CD4-positive, alpha-beta T cell treated with Interleukin-2 at 100 ng/mL for 4 hours (primary cell): ENCODE results near the gene HCFC1R1.
"Not testable (repeated sequence)": the region's sequence is repeated elsewhere in the genome, so short reads cannot be mapped to it uniquely, and the experiment has no call there.

ENCODE experiments used
- DNase-seq: peaks from one replicate; pipeline ENCODE4 v3.0.0-alpha.2; 2020; ENCODE audit warnings: low spot score

The HCFC1R1 gene, protein sequence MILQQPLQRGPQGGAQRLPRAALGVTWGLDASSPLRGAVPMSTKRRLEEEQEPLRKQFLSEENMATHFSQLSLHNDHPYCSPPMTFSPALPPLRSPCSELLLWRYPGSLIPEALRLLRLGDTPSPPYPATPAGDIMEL

GRCh38 chr16:3023669-3024478 is at the start of gene HCFC1R1, which contains the start of gene THOC6:
HCFC1R1 (minus strand) TSS chr16:3023942; CDS start chr16:3023941, 1 bp downstream.
THOC6 (plus strand) TSS chr16:3024035; CDS start chr16:3024327, 292 bp downstream.
- DNase-seq = peak; percentile 95

DNA sequence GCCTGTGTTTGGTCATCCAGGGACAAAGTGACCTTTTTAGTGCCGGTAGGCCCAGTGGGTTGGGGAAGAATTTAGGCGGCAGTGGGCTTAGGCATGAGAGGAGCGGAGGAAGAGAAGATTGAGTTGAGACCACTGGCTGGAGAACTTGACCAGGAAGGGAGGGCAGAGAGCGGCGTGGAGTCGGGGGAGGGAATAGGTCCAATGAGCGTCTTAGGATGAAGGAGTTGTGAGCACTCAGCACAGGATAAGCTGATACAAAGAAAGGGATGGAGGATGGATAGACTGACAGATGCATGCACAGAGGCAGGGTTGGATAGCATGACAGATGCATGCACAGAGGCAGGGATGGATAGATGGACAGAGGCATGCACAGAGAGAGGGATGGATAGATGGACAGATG is 49.7 kb upstream of the HCFC1R1 start:
- no peak for DNase-seq

- peak; percentile 76 for DNase-seq
These were observed 49.0 kb upstream of the HCFC1R1 start for GRCh38 chr16:3072576-3073263.

DNA sequence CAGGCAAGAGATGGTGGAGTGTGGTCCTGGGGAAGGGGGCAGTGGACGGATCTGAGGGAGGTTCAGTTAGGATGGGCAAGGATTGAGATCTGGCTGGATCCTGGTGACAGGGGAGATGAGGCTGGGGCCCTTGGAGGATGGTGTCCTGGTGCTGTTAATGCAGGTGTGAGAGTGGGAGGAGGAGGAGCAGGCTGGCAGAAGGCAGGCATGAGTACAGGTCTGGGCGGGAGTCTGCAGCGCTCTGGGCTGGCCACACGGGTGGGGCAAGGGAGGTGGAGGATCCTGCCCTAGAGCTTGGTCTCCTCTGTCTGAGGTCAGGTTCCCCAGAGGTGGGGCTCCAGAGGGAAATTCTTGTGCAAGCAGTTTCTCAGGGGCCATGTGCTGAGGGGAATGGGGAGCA is 48.4 kb upstream of the HCFC1R1 start:
- not testable (repeated sequence) for DNase-seq

DNA sequence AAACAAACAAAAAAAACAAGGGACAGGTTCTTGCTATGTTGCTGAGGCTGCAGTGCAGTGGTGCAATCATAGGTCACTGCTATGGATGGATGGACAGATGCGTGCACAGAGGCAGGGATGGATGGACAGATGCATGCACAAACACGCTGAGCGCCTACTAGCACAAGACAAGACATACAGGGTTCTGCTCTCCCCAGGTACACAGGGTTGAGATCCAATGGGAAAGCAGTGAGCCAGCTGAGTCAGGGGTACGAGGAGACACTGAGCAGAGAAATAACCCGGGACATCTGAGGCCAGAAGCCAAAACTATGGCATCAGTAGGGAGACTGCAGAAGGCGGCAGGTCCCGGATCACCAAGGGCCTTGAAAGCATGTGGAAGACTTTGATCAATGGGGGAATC is 47.9 kb upstream of the HCFC1R1 start:
- DNase-seq = no peak

- DNase-seq = no peak
These were observed 46.9 kb upstream of the HCFC1R1 start for GRCh38 chr16:3070608-3071111.

- DNase-seq = not testable (repeated sequence)
These were observed 45.4 kb upstream of the HCFC1R1 start for GRCh38 chr16:3069146-3069545.

GRCh38 chr16:3068487-3068886 is 44.7 kb upstream of the HCFC1R1 start:
- no peak for DNase-seq

- no peak for DNase-seq
These were observed 42.7 kb upstream of the HCFC1R1 start for GRCh38 chr16:3066440-3066748.

DNA sequence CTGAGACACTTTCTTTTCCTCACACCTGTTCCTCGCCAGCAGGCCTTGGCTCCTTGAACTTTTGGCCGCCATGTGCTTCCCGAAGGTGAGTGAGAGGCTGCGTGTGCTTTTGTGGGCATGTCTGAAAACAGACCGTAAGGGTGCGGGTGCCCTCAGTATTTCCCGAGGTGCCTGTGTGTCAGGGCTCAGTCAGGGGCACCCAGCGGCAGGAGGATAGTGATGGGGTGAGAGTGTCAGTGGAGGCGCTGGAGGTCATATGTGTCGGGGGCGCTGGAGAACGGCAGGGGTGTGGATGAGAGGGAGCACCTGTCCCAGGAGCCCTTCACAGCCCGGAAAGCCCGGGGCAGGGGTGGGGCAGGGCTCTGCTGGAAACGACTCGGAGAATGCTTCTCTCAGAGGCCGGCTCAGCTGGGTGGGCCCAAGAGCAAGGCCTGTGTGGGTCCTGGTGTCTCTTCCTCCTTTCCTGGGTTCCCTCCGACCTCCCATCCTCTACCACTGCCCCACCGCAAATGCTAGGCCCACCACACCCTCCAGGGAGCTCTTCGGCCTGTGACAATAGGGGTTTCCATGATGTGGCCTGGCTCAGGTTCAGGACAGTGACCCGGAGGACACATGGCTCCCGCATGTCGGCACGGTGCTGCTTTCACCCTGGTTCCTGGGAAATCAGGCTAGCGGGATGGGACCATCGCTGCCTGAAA is 42.1 kb upstream of the HCFC1R1 start:
- DNase-seq = no peak

- peak; percentile 82 for DNase-seq
These were observed 41.5 kb upstream of the HCFC1R1 start, which contains the start of gene IL32 for GRCh38 chr16:3065069-3065741. IL32 (plus strand) TSS chr16:3065640; CDS start chr16:3065812, 172 bp downstream.

- no peak for DNase-seq
These were observed 40.1 kb upstream of the HCFC1R1 start for GRCh38 chr16:3063625-3064386.

DNA sequence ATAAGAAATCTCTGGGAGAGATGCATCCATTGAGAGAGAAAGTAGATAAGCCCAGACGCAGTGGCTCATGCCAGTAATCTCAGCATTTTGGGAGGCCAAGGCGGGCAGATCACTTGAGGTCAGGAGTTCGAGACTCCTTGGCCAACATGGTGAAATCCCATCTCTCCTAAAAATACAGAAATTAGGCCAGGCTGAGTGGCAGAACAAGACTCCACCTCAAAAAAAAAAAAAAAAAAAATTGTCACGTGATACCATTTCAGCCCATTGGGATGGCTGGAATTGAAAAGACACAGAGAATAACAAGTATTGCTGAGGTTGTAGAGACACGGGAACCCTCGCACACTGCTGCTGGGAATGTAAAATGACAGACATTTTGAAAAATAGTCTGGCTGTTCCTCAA is 38.8 kb upstream of the HCFC1R1 start:
- no peak for DNase-seq

DNA sequence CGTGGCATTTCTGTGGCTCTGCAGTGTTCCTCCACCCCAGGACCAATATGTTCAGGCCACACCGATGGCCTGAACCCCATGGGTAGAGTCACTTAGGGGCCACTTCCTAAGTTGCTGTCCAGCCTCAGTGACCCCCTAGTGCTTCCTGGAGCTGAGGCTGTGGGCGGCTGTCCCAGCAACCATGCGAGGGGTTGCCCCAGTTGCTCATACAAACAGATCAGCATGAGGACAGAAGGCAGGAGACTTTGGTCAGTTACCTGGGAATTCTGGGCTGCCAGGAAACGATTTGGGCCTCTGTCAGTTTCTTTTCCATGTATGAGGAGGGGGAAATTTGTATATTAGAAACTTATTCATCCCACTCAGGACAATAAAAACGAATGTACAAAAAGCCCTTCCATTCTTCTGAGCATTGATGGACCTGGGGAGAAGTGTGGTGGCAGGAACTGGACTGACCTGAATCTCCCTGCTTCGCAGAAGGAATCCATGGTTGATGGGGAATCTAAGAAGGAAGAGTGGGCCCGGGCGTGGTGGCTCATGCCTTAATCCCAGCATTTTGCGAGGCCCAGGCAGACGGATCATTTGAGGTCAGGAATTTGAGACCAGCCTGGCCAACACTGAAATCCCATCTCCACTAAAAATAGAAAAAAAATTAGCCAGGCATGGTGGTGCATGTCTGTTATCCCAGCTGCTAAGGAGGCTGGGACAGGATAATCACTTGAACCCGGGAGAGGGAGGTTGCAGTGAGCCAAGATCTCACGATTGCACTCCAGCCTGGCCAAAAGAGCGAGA is 36.8 kb upstream of the HCFC1R1 start:
- DNase-seq = no peak

DNA sequence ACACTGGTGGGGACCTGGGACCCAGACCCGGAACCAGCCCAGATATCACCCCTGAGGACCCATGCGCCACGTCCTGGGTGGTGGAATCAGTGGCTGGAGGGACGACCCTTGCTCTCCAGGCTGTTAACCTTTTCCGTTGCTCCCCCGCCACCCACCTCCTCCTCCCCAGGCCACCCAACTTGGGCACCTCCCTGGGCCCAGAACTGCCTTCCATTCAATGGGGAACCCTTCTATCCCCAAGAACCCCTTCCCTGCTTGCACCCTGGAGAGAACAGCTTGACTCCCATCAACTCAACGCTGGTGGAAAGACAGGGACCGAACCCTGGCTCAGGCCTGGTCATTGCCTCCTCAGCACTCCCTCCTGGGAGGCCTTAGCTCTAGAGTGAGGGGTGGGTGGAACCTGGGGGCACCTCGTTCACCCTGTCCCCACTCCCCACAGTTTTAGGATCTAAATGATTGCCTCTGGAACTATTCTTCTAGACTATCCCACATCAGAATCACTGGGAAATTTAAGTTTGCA is 36.0 kb upstream of the HCFC1R1 start:
- DNase-seq = no peak

GRCh38 chr16:3059041-3059722 is 35.4 kb upstream of the HCFC1R1 start:
- peak; percentile 88 for DNase-seq

GRCh38 chr16:3058139-3059030 is 34.6 kb upstream of the HCFC1R1 start:
- DNase-seq = peak; percentile 49
